ENCODE measurements around the gene FA2H.

DNA sequence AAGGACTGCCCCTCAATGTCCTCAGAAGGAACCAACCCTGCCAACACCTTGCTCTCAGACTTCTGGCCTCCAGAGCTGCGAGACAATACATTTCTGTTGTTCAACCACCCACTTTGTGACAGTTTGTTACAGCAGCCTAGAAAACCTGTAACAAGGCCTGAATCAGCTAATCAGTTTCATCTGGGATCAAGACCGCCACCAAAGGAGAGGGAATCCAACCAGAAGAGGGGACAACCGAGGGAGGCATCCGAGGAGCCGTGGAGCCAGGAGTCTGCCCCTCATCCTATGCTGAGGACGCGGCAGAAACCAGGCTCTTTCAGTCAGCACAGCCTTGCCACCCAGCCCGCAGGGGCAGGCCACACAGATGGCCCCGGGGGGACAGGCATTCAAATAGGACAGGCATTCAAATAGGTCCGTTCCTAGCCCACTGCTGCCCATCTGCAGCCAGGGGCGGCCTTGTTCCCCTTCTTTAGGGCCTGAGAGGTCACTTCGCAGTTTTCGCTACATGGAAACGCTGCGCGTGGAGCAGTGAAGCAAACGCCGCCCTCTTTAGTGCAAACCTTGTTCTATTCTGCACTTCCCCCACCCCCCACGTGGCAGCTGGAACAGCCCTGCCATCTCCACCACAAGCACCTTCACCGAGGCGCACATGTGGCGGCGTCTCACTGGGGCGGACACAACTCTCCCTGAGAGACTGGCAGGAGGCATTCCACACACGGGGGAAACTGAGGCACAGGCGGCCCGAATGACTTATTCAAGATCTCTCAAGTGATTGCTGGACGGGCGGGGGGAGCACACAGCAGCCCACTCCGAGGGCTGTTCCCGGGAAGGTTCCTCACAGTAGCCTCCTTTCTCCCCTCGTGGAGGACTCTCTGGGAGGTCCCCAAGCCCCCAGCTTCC, 26.7 kb downstream of the FA2H start:
- TF ChIP-seq, protein P1, sequence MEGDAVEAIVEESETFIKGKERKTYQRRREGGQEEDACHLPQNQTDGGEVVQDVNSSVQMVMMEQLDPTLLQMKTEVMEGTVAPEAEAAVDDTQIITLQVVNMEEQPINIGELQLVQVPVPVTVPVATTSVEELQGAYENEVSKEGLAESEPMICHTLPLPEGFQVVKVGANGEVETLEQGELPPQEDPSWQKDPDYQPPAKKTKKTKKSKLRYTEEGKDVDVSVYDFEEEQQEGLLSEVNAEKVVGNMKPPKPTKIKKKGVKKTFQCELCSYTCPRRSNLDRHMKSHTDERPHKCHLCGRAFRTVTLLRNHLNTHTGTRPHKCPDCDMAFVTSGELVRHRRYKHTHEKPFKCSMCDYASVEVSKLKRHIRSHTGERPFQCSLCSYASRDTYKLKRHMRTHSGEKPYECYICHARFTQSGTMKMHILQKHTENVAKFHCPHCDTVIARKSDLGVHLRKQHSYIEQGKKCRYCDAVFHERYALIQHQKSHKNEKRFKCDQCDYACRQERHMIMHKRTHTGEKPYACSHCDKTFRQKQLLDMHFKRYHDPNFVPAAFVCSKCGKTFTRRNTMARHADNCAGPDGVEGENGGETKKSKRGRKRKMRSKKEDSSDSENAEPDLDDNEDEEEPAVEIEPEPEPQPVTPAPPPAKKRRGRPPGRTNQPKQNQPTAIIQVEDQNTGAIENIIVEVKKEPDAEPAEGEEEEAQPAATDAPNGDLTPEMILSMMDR (IDR thresholded peaks at IDR 0.05; ENCODE audit: low read depth, low read length): no peak
- TF ChIP-seq EZH2phosphoT487 (IDR thresholded peaks at IDR 0.05; ENCODE audit: low read depth): no peak
